Astrocyte (in vitro differentiated cells and primary cell): Measurements from ENCODE around the gene SPATA18. TPM values are rescaled to one million over a fixed set of nuclear protein-coding genes. Genes with fewer than 3 reads are reported as not detected.

Experiments
- DNase-seq: peaks from one replicate; pipeline ENCODE4 v3.0.0-alpha.2; 2010; ENCODE audit warnings: low read depth
- FAIRE-seq: peaks from 2 replicates; lab custom pipeline; 2011; peaks lifted over from hg19 to GRCh38; lab: Jason Lieb, UNC
- H2AFZ ChIP-seq: 2 replicates; pipeline ENCODE4 v1.6.0; 2012; ENCODE audit warnings: low read depth, low read length, inconsistent platforms
- H3K27ac ChIP-seq: 2 replicates; pipeline ENCODE4 v1.5.1; 2011; ENCODE audit warnings: low read depth, low read length, inconsistent platforms
- H3K27me3 ChIP-seq: 2 replicates; pipeline ENCODE4 v1.6.0; 2011; ENCODE audit warnings: low read length, inconsistent platforms; ENCODE audit not compliant: insufficient read depth
- H3K36me3 ChIP-seq: 2 replicates; pipeline ENCODE4 v1.5.1; 2011; ENCODE audit warnings: low read length, inconsistent platforms; ENCODE audit not compliant: insufficient read depth
- H3K4me1 ChIP-seq: 2 replicates; pipeline ENCODE4 v1.5.1; 2011; ENCODE audit warnings: low read length, inconsistent platforms; ENCODE audit not compliant: insufficient read depth
- H3K4me2 ChIP-seq: 2 replicates; pipeline ENCODE4 v1.6.0; 2012; ENCODE audit warnings: low read length, inconsistent platforms
- H3K4me3 ChIP-seq: 2 replicates; pipeline ENCODE4 v1.5.1; 2011; ENCODE audit warnings: low read depth, mild to moderate bottlenecking, low read length, inconsistent platforms; ENCODE audit not compliant: insufficient read depth
- H3K79me2 ChIP-seq: 2 replicates; pipeline ENCODE4 v1.6.0; 2012; ENCODE audit warnings: mild to moderate bottlenecking, low read length, inconsistent platforms; ENCODE audit not compliant: insufficient read depth
- H3K9ac ChIP-seq: 2 replicates; pipeline ENCODE4 v1.6.0; 2012; ENCODE audit warnings: mild to moderate bottlenecking, low read length, inconsistent platforms
- H3K9me3 ChIP-seq: 2 replicates; pipeline ENCODE4 v1.5.1; 2012; ENCODE audit warnings: low read depth, mild to moderate bottlenecking, low read length, inconsistent platforms; ENCODE audit not compliant: insufficient read depth
- H4K20me1 ChIP-seq: 2 replicates; pipeline ENCODE4 v1.6.0; 2012; ENCODE audit warnings: low read length, inconsistent platforms; ENCODE audit not compliant: insufficient read depth
- H3K27ac Mint-ChIP-seq: one replicate; pipeline ENCODE4 v1.8.0; 2021; ENCODE audit warnings: mild to moderate bottlenecking, mixed read lengths; ENCODE audit not compliant: unreplicated experiment
- H3K27me3 Mint-ChIP-seq: one replicate; pipeline ENCODE4 v1.8.0; 2021; ENCODE audit warnings: low read depth, mixed read lengths; ENCODE audit not compliant: unreplicated experiment
- H3K36me3 Mint-ChIP-seq: one replicate; pipeline ENCODE4 v1.8.0; 2021; ENCODE audit warnings: low read depth, mixed read lengths; ENCODE audit not compliant: unreplicated experiment
- H3K4me1 Mint-ChIP-seq: one replicate; pipeline ENCODE4 v1.8.0; 2021; ENCODE audit warnings: low read depth, mixed read lengths; ENCODE audit not compliant: unreplicated experiment
- H3K4me3 Mint-ChIP-seq: one replicate; pipeline ENCODE4 v1.8.0; 2021; ENCODE audit warnings: mild to moderate bottlenecking, moderate library complexity, mixed read lengths; ENCODE audit not compliant: unreplicated experiment
- H3K9me3 Mint-ChIP-seq: one replicate; pipeline ENCODE4 v1.8.0; 2021; ENCODE audit warnings: mild to moderate bottlenecking, mixed read lengths; ENCODE audit not compliant: unreplicated experiment
- CTCF ChIP-seq: IDR thresholded peaks from 2 replicates; pipeline ENCODE4 v1.5.1; 2011; ENCODE audit warnings: low read depth, mild to moderate bottlenecking, inconsistent platforms, low read length, moderate library complexity; ENCODE audit not compliant: insufficient read depth
- EZH2 ChIP-seq: IDR thresholded peaks from 2 replicates; pipeline ENCODE4 v1.6.1; 2012; ENCODE audit warnings: mild to moderate bottlenecking, low read length, inconsistent platforms; ENCODE audit not compliant: insufficient read depth
- total RNA-seq: library from RNA; stranded (reverse); gene quantifications from 2 replicates; pipeline ENCODE4 v1.2.1, GENCODE V29; 2021

The SPATA18 gene
- total RNA-seq, 1 donor from 2014 or later: 20.7 TPM

GRCh38 chr4:52111995-52112394 lies 60.9 kb downstream of the SPATA18 start:
- H3K36me3 Mint-ChIP-seq: no peaks in the 10 kb centered on the region
- H3K4me1 ChIP-seq: peaks cover 5% of the 10 kb centered on the region
- no peaks in the 10 kb centered on the region for H3K36me3 ChIP-seq
- no peak overlapping the region for H3K9ac ChIP-seq
- no peaks in the 10 kb centered on the region for H3K79me2 ChIP-seq
- no peak for FAIRE-seq
- no peak overlapping the region for H2AFZ ChIP-seq
- TF ChIP-seq CTCF (no peak), EZH2 (no peak)
- no peak overlapping the region for H3K27ac ChIP-seq
- H3K27me3 Mint-ChIP-seq: peaks cover 3% of the 10 kb centered on the region
- no peak overlapping the region for H3K4me2 ChIP-seq
- no peak overlapping the region for H3K4me3 ChIP-seq
- H4K20me1 ChIP-seq: no peaks in the 10 kb centered on the region
- no peaks in the 10 kb centered on the region for H3K9me3 Mint-ChIP-seq
- no peaks in the 10 kb centered on the region for H3K27me3 ChIP-seq
- H3K27ac Mint-ChIP-seq: no peak overlapping the region
- DNase-seq: no peak
- H3K4me1 Mint-ChIP-seq: peaks cover 9% of the 10 kb centered on the region
- H3K4me3 Mint-ChIP-seq: no peak overlapping the region
- no peaks in the 10 kb centered on the region for H3K9me3 ChIP-seq

- Histone ChIP-seq H3K4me1 (peaks cover 3% of the 10 kb centered on the region), H3K9me3 (no peaks in the 10 kb centered on the region), H4K20me1 (no peaks in the 10 kb centered on the region), H3K36me3 (no peaks in the 10 kb centered on the region), H3K4me3 (no peak overlapping the region), H3K9ac (no peak overlapping the region), H3K27ac (no peak overlapping the region), H2AFZ (no peak overlapping the region), H3K4me2 (no peak overlapping the region), H3K79me2 (no peaks in the 10 kb centered on the region), H3K27me3 (no peaks in the 10 kb centered on the region)
- Mint-ChIP-seq H3K4me3 (no peak overlapping the region), H3K27me3 (peaks cover 3% of the 10 kb centered on the region), H3K4me1 (peaks cover 5% of the 10 kb centered on the region), H3K9me3 (no peaks in the 10 kb centered on the region), H3K27ac (no peak overlapping the region), H3K36me3 (no peaks in the 10 kb centered on the region)
- DNase-seq (no peak), FAIRE-seq (no peak)
- no peak for TF ChIP-seq EZH2
- no peak for TF ChIP-seq CTCF
Observed at GRCh38 chr4:52112411-52112810, 61.3 kb downstream of the SPATA18 start.

GRCh38 chr4:52116641-52117040 lies 65.5 kb downstream of the SPATA18 start:
- no peak overlapping the region for H3K4me2 ChIP-seq
- Mint-ChIP-seq H3K36me3 (no peaks in the 10 kb centered on the region), H3K27me3 (peaks cover 10% of the 10 kb centered on the region), H3K4me1 (no peaks in the 10 kb centered on the region), H3K4me3 (no peak overlapping the region), H3K9me3 (peaks cover 6% of the 10 kb centered on the region), H3K27ac (no peak overlapping the region)
- no peak overlapping the region for H3K4me3 ChIP-seq
- no peaks in the 10 kb centered on the region for H4K20me1 ChIP-seq
- H3K9me3 ChIP-seq: no peaks in the 10 kb centered on the region
- no peaks in the 10 kb centered on the region for H3K36me3 ChIP-seq
- no peak overlapping the region for H3K9ac ChIP-seq
- no peak for TF ChIP-seq EZH2
- no peak for TF ChIP-seq CTCF
- no peak for FAIRE-seq
- H3K79me2 ChIP-seq: no peaks in the 10 kb centered on the region
- H2AFZ ChIP-seq: no peak overlapping the region
- no peak overlapping the region for H3K27ac ChIP-seq
- H3K27me3 ChIP-seq: no peaks in the 10 kb centered on the region
- no peaks in the 10 kb centered on the region for H3K4me1 ChIP-seq
- DNase-seq: no peak
